K562 (cell line): ENCODE measurements around the gene CDH2.

ENCODE experiments used
- SMAD1 ChIP-seq: fragments of 150-350 bp; IDR thresholded peaks from 2 replicates; pipeline ENCODE4 v1.6.1; 2014; ENCODE audit warnings: low read length, low read depth; ENCODE audit not compliant: partially characterized antibody
- ZNF143 ChIP-seq: sonication (generic); formaldehyde crosslinking; IDR thresholded peaks from 2 replicates; pipeline ENCODE4 v1.9.0; 2022; ENCODE audit warnings: mild to moderate bottlenecking, missing genetic modification reagents

DNA sequence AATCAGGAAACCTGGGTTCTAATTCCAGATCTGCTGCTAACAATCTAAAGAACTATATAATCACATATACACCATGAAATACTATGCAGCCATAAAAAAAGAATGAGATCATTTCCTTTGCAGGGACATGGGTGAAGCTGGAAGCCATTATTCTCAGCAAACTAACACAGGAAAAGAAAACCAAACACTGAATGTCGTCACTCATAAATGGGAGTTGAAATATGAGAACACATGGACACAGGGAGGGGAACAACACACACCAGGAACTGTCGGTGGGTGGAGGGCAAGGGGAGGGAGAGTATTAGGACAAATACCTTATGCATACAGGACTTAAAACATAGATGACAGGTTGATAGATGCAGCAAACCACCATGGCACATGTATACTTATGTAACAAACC, 33.2 kb downstream of the CDH2 start:
- no peak for TF ChIP-seq SMAD1
- no peak for TF ChIP-seq ZNF143 (CRISPR knock-in tag)
